Endothelial cell of umbilical vein (primary cell): ENCODE data around the gene TMEM135.

ENCODE experiments used
- CTCF ChIP-seq, 2 donors: IDR thresholded peaks; 1 replicate in 1 of 2; 2 replicates in 1 of 2; pipeline ENCODE4 v1.5.1; 2011; ENCODE audit warnings: low read length in 2 of 2, mild to moderate bottlenecking in 2 of 2, moderate library complexity in 2 of 2, control low read depth in 1 of 2, inconsistent platforms in 1 of 2, low read depth in 1 of 2; ENCODE audit not compliant: insufficient read depth in 1 of 2; ENCODE audit errors: extremely low read depth in 1 of 2
- EZH2 ChIP-seq: IDR thresholded peaks from 2 replicates; pipeline ENCODE4 v1.6.1; 2012; ENCODE audit warnings: borderline replicate concordance, low read depth, mild to moderate bottlenecking, moderate library complexity, low read length, inconsistent platforms; ENCODE audit not compliant: severe bottlenecking
- POLR2A ChIP-seq: IDR thresholded peaks from 2 replicates; pipeline ENCODE4 v1.6.1; 2012; ENCODE audit warnings: low read depth, mild to moderate bottlenecking, control low read depth, low read length
- TF ChIP-seq, protein P1 (sequence below): IDR thresholded peaks from 2 replicates; pipeline ENCODE4 v1.6.1; 2011; ENCODE audit not compliant: insufficient read depth, insufficient read length

DNA sequence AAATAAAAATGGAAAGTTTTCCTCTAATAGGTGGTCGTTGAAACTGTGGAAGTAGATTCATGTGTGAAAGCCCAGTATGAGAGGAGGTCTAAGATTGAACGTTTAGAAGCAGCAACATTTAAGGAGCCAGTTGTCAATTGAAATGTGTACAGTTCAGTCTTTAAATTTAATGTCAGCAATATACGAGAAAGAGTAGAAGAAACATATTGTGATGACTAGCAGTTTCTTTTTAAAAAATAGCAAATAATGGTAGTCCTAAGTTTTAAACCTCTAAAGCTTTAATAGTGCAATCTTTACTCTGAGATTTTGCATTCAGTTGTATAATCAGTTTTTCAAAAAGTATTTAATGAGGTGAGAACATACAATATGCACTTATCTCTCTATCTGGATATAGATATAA, 44.9 kb downstream of the TMEM135 start:
- TF ChIP-seq CTCF (IDR thresholded peaks at IDR 0.05; ENCODE audit: extremely low read depth in 1 of 2, insufficient read depth in 1 of 2, low read depth in 1 of 2, low read length in 2 of 2) = no peak
- TF ChIP-seq, protein P1, sequence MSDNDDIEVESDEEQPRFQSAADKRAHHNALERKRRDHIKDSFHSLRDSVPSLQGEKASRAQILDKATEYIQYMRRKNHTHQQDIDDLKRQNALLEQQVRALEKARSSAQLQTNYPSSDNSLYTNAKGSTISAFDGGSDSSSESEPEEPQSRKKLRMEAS = no peak
- no peak for TF ChIP-seq EZH2
- TF ChIP-seq POLR2A = no peak
